ENCODE data around the gene SUN2. TPM values are rescaled to one million over a fixed set of nuclear protein-coding genes. Genes with fewer than 3 reads are reported as not detected.

The SUN2 gene
- total and polyA plus RNA-seq, 2 of the 4 experiments (the other 2 are of a cell fraction), result 27.8 to 50.0 TPM

GRCh38 chr22:38766076-38766777, 10.4 kb upstream of the SUN2 start:
- CTCF ChIA-PET, result interaction anchor here (0.6 to 1.4 kb wide), 6 partner anchors 10 to 84 kb away, joined by 3 to 4 read pairs (median 4); no protein-coding TSS in a partner anchor
- TF ChIP-seq CEBPB (IDR thresholded peaks at IDR 0.05; ENCODE audit: low read depth, low read length) (no peak), RAD21 (IDR thresholded peaks at IDR 0.05; ENCODE audit: low read length) (peak; percentile 46), RFX5 (IDR thresholded peaks at IDR 0.05; ENCODE audit: low read depth, low read length) (no peak), CTCF (conservative IDR thresholded peaks at IDR 0.05; ENCODE audit: low read depth, low read length) (peak; percentile 66), USF2 (IDR thresholded peaks at IDR 0.05; ENCODE audit: low read depth, low read length) (no peak), RCOR1 (IDR thresholded peaks at IDR 0.05; ENCODE audit: insufficient replicate concordance, low read length) (peak; percentile 52), CHD1 (IDR thresholded peaks at IDR 0.05; ENCODE audit: low read depth, low read length) (no peak), SMC3 (IDR thresholded peaks at IDR 0.05; ENCODE audit: low read depth, low read length) (peak; percentile 27; the same call in 1 of the 2 replicates), MXI1 (IDR thresholded peaks at IDR 0.05; ENCODE audit: borderline replicate concordance, low read depth, low read length) (no peak), MAZ (IDR thresholded peaks at IDR 0.05; ENCODE audit: borderline replicate concordance, low read depth, low read length) (no peak), ELK1 (IDR thresholded peaks at IDR 0.05; ENCODE audit: borderline replicate concordance, low read depth, low read length) (no peak)
- no peak overlapping the region for H3K14ac ChIP-seq (replicated peaks; ENCODE audit: low read depth, low read length)
- H2AFZ ChIP-seq (replicated peaks; ENCODE audit: low read length, poor library complexity), result peak overlapping the region; percentile 56
- no peak overlapping the region for H3K27ac ChIP-seq (ENCODE audit: insufficient read depth, low read length)
- H4K8ac ChIP-seq (ENCODE audit: low read depth in 2 of 2, low read length in 2 of 2), result no peak overlapping the region
- peaks cover 0 to 3% of the 10 kb centered on the region in 2 experiments; a peak in 1 of 4 replicates for H3K79me1 ChIP-seq (ENCODE audit: low read depth in 1 of 2, low read length in 2 of 2)
- intact Hi-C loops (cut with micrococcal nuclease) (loop anchor here (1.0 to 10.0 kb wide), 5 partner anchors 33 to 714 kb away; partner anchors contain the start of gene RPL3), in situ Hi-C loops (cut with MboI; ENCODE audit: low sequenced_read_pairs) (loop anchor here (10.0 kb wide), 1 partner anchor 239 kb away; no protein-coding TSS in a partner anchor), dilution Hi-C loops (cut with HindIII; ENCODE audit: low sequenced_read_pairs, unreplicated experiment) (no loop called here)
- WGBS, 2 experiments (ENCODE audit: extremely low coverage in 2 of 2, insufficient read length in 1 of 2), result 32% methylated on average over 5 of the region's 14 CpGs; no CpG with 5 or more reads in 1 of the 2 experiments
- H2BK120ac ChIP-seq (ENCODE audit: low read depth, low read length), result no peak overlapping the region
- no peak overlapping the region for H3K4me3 ChIP-seq (ENCODE audit: insufficient read depth, low read depth, low read length)
- H4K5ac ChIP-seq (ENCODE audit: low read depth, low read length), result no peak overlapping the region
- H3K9me1 ChIP-seq (ENCODE audit: insufficient read depth, low read length), result peaks cover 11% of the 10 kb centered on the region
- peak overlapping the region; percentile 51 for H2AK9ac ChIP-seq (replicated peaks; ENCODE audit: low read depth, low read length, poor library complexity)
- no peak overlapping the region for H4K91ac ChIP-seq (ENCODE audit: insufficient read depth, low read depth, low read length)
- no peak overlapping the region for H2BK15ac ChIP-seq (ENCODE audit: low read depth, low read length)
- no peak overlapping the region for H2BK20ac ChIP-seq (ENCODE audit: low read depth, low read length)
- no peak overlapping the region for H3K23ac ChIP-seq (ENCODE audit: low read depth, low read length)
- POLR2A ChIA-PET (ENCODE audit: unreplicated experiment), result no interaction called here
- ATAC-seq (ENCODE audit: low read depth), result peak; percentile 56
- H3K4me1 ChIP-seq (ENCODE audit: control insufficient read depth, insufficient read depth, low read length), result peaks cover 3% of the 10 kb centered on the region
- H3K56ac ChIP-seq (ENCODE audit: extremely low read depth, insufficient read depth, low read length), result no peak overlapping the region
- H3K4ac ChIP-seq (ENCODE audit: low read depth, low read length), result no peak overlapping the region
- H2BK5ac ChIP-seq (ENCODE audit: low read depth, low read length, poor library complexity, severe bottlenecking), result no peak overlapping the region
- peak; percentile 64 for DNase-seq
- H3K9ac ChIP-seq (ENCODE audit: low read depth, low read length), result no peak overlapping the region
- no peaks in the 10 kb centered on the region for H4K20me1 ChIP-seq (ENCODE audit: insufficient read depth, low read length)
- no TSS peak for BruUV-seq (replicated peaks)
- H2AK5ac ChIP-seq (ENCODE audit: low read depth, low read length), result no peak overlapping the region
- no peak overlapping the region for H3K18ac ChIP-seq (ENCODE audit: low read depth, low read length)
- no peaks in the 10 kb centered on the region for H3K27me3 ChIP-seq (ENCODE audit: control insufficient read depth, insufficient read depth, low read length)
- H3K9me3 ChIP-seq (ENCODE audit: control insufficient read depth, insufficient read depth, low read length), result no peaks in the 10 kb centered on the region
- no peaks in the 10 kb centered on the region for H3K36me3 ChIP-seq (ENCODE audit: control insufficient read depth, insufficient read depth, low read length)
- H3K4me2 ChIP-seq (ENCODE audit: low read depth, low read length), result no peak overlapping the region
